GM12878 (cell line): ENCODE results near the gene SV2B. TPM values are rescaled to one million over a fixed set of nuclear protein-coding genes. Genes with fewer than 3 reads are reported as not detected.

ENCODE experiments used
- ATAC-seq: fragments of 200-7000 bp; cut with Tn5 transposase; 3 replicates; pipeline ENCODE4 v1.9.1; 2020; ENCODE audit warnings: mild to moderate bottlenecking, moderate library complexity
- BruUV-seq: library from RNA; stranded (reverse); fragments of 400-500 nt; replicated peaks from 2 replicates; lab custom pipeline; 2021; lab: Mats Ljungman, UMichigan
- CTCF ChIA-PET: fragments of 300-600 bp; sonication (Branson Sonifier 250); formaldehyde crosslinking; extraction: SDS; loops from one replicate; lab custom pipeline; 2021; ENCODE audit warnings: inconsistent platforms; lab: Yijun Ruan, JAX
- POLR2A ChIA-PET: fragments of 350-600 bp; formaldehyde crosslinking; extraction: SDS; loops from one replicate; lab custom pipeline; 2021; ENCODE audit warnings: inconsistent platforms; lab: Charles Lee
- RAD21 ChIA-PET: fragments of 300-600 bp; sonication (Branson Sonifier 250); formaldehyde crosslinking; loops from one replicate; lab custom pipeline; 2023; ENCODE audit warnings: antibody characterized with exemption; ENCODE audit not compliant: unreplicated experiment; lab: Charles Lee
- SMC1A ChIA-PET: fragments of 300-600 bp; sonication (Branson Sonifier 250); formaldehyde crosslinking; loops from one replicate; lab custom pipeline; 2023; ENCODE audit not compliant: unreplicated experiment, uncharacterized antibody; lab: Charles Lee
- DNase-seq: peaks from one replicate; pipeline ENCODE4 v3.0.0-alpha.2; 2011; ENCODE audit warnings: low read depth, low spot score
- FAIRE-seq: peaks from 3 replicates; lab custom pipeline; 2011; peaks lifted over from hg19 to GRCh38; lab: Jason Lieb, UNC
- H2AFZ ChIP-seq: 2 replicates; pipeline ENCODE4 v1.6.0; 2011; ENCODE audit warnings: low read depth, low read length, control low read depth; ENCODE audit not compliant: control insufficient read depth
- H3K27ac ChIP-seq: 2 replicates; pipeline ENCODE4 v1.5.1; 2011; ENCODE audit warnings: control low read depth; ENCODE audit not compliant: control insufficient read depth, insufficient read depth
- H3K27me3 ChIP-seq, 2 experiments: replicated peaks in 1 of 2; 2 replicates each; pipeline versions ENCODE4 v1.6.0 to v1.6.1; 2011; ENCODE audit warnings: low read length in 1 of 2; ENCODE audit not compliant: control insufficient read depth in 2 of 2, insufficient read depth in 2 of 2
- H3K36me3 ChIP-seq, 2 experiments: 2 replicates each; pipeline ENCODE4 v1.5.1; 2011; ENCODE audit warnings: low read length in 1 of 2; ENCODE audit not compliant: control insufficient read depth in 2 of 2, insufficient read depth in 2 of 2
- H3K4me1 ChIP-seq: 2 replicates; pipeline ENCODE4 v1.6.1; 2011; ENCODE audit warnings: mild to moderate bottlenecking, low read length, moderate library complexity, mixed read lengths; ENCODE audit not compliant: control insufficient read depth, insufficient read depth
- H3K4me2 ChIP-seq: 2 replicates; pipeline ENCODE4 v1.6.0; 2011; ENCODE audit warnings: control low read depth; ENCODE audit not compliant: control insufficient read depth, insufficient read depth
- H3K4me3 ChIP-seq: fragments of 200-600 bp; sonication (generic); 2 replicates; pipeline ENCODE4 v1.5.1; 2016
- H3K79me2 ChIP-seq: 2 replicates; pipeline ENCODE4 v1.6.0; 2011; ENCODE audit warnings: low read length; ENCODE audit not compliant: control insufficient read depth, insufficient read depth
- H3K9ac ChIP-seq: 2 replicates; pipeline ENCODE4 v1.8.0; 2011; ENCODE audit warnings: low read length, control low read depth, mixed read lengths; ENCODE audit not compliant: control insufficient read depth, insufficient read depth
- H3K9me3 ChIP-seq: replicated peaks from 3 replicates; pipeline ENCODE4 v1.5.1; 2011; ENCODE audit warnings: mild to moderate bottlenecking, low read length; ENCODE audit not compliant: control insufficient read depth, insufficient read depth
- H4K20me1 ChIP-seq: 2 replicates; pipeline ENCODE4 v1.6.0; 2011; ENCODE audit not compliant: control insufficient read depth, insufficient read depth
- BCL3 ChIP-seq: IDR thresholded peaks from 2 replicates; pipeline ENCODE4 v1.6.1; 2011; ENCODE audit warnings: borderline replicate concordance, low read depth, mild to moderate bottlenecking, moderate library complexity, low read length; ENCODE audit not compliant: insufficient read depth, poor library complexity, severe bottlenecking
- CREM ChIP-seq: IDR thresholded peaks from 2 replicates; pipeline ENCODE4 v1.6.1; 2014; ENCODE audit warnings: antibody characterized with exemption, low read depth
- ESRRA ChIP-seq: IDR thresholded peaks from 2 replicates; pipeline ENCODE4 v1.6.1; 2012; ENCODE audit warnings: mild to moderate bottlenecking, low read length, improper control_type of control experiment
- EZH2 ChIP-seq: IDR thresholded peaks from 2 replicates; pipeline ENCODE4 v1.6.1; 2012; ENCODE audit warnings: low read depth, mild to moderate bottlenecking, control low read depth, inconsistent platforms, low read length, borderline replicate concordance; ENCODE audit not compliant: control insufficient read depth
- KLF5 ChIP-seq: fragments of 450-650 bp; IDR thresholded peaks from 2 replicates; pipeline ENCODE4 v1.6.1; 2014; ENCODE audit warnings: mild to moderate bottlenecking; ENCODE audit not compliant: partially characterized antibody
- NFXL1 ChIP-seq: fragments of 450-650 bp; IDR thresholded peaks from 2 replicates; pipeline ENCODE4 v1.6.1; 2017; ENCODE audit warnings: antibody characterized with exemption, mild to moderate bottlenecking, borderline replicate concordance
- NR2C2 ChIP-seq: IDR thresholded peaks from 2 replicates; pipeline ENCODE4 v1.6.1; 2011; ENCODE audit warnings: borderline replicate concordance, low read depth; ENCODE audit not compliant: control insufficient read depth, insufficient read length
- TCF12 ChIP-seq: IDR thresholded peaks from 2 replicates; pipeline ENCODE4 v1.6.1; 2011; ENCODE audit warnings: low read depth, mild to moderate bottlenecking, low read length
- ZBED1 ChIP-seq: IDR thresholded peaks from 2 replicates; pipeline ENCODE4 v1.6.1; 2016; ENCODE audit warnings: borderline replicate concordance
- ZNF687 ChIP-seq: fragments of 450-650 bp; IDR thresholded peaks from 2 replicates; pipeline ENCODE4 v1.6.1; 2017; ENCODE audit warnings: mild to moderate bottlenecking, moderate library complexity
- whole genome bisulfite sequencing: methylation state at CpG from one replicate; pipeline ENCODE4 v1.1.6; 2016; ENCODE audit warnings: low lambda C conversion rate; ENCODE audit not compliant: insufficient replicate concordance, insufficient coverage; ENCODE audit errors: missing lambda C conversion rate; 5-methylcytosine and 5-hydroxymethylcytosine counted together
- in situ Hi-C: fragments of 300-500 bp; cut with MboI; formaldehyde crosslinking; loops from 9 replicates; pipeline ENCODE4 v1.14.3; 2018; ENCODE audit warnings: mixed read lengths
- intact Hi-C: fragments of 100-400 bp; cut with micrococcal nuclease; formaldehyde crosslinking; loops from one replicate; pipeline ENCODE4 v1.14.2; 2022; ENCODE audit not compliant: unreplicated experiment
- polyA plus RNA-seq, 11 experiments: library from polyadenylated mRNA; depleted of rRNA in 4 of 11; unstranded in 6 of 11; stranded (reverse) in 5 of 11; fragments of >200 nt; fragmentation: Nextera tagmentation in 4 of 11; fragmentation: Illumina TruSeq in 1 of 11; extraction: Ambion mirVana in 4 of 11; extraction: Trizol in 1 of 11; gene quantifications; 1 replicate in 1 of 11; 2 replicates in 10 of 11; pipeline versions ENCODE4 v1.2.1 to v1.2.3, GENCODE V29; 2011 to 2016; ENCODE audit warnings: inconsistent platforms in 2 of 11, missing spikeins in 2 of 11, low read depth in 1 of 11
- total RNA-seq, 4 experiments: library from RNA; depleted of rRNA in 3 of 4; stranded (reverse); fragments of >200 nt in 3 of 4; fragmentation: Illumina TruSeq in 1 of 4; extraction: Trizol in 1 of 4; gene quantifications; 2 replicates each; pipeline versions ENCODE4 v1.2.1 to v1.2.3, GENCODE V29; 2013 to 2021
- TF ChIP-seq, protein P1 (sequence below): fragments of 450-650 bp; IDR thresholded peaks from 2 replicates; pipeline ENCODE4 v1.6.1; 2017; ENCODE audit warnings: mild to moderate bottlenecking

Gene SV2B
- total and polyA plus RNA-seq, 10 of the 15 experiments (the other 5 are each of a cell fraction or from before 2014, with no cell fraction given) = 0.03 to 1.7 (median 1.3) TPM

DNA sequence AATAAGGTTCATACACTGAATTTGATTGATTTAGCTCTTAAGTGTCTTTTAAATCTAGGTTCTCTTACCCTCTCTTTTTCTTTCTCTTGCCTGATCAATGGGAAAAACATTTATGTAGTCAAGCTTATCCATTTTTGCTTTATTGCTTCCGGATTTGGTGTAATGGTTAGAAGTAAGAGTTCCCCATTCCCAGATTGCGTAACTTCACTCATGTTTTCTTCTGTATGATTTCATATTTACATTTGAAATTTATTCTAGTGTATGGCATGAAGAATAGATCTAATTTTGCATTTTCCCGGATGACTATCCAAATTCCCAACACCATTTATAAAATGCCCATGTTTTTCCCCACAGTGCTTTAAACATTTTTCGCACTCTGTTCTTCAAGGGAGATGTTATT, 27.9 kb upstream of the SV2B start:
- H3K36me3 ChIP-seq = no peaks in the 10 kb centered on the region
- no peak overlapping the region for H3K27ac ChIP-seq
- intact Hi-C loops = no loop called here
- RAD21 ChIA-PET = no interaction called here
- no peaks in the 10 kb centered on the region for H3K4me1 ChIP-seq
- no peak overlapping the region for H3K4me3 ChIP-seq
- WGBS = 51% methylated on average over 4 of the region's 4 CpGs
- no peak overlapping the region for H3K9ac ChIP-seq
- ATAC-seq (no peak), DNase-seq (no peak), FAIRE-seq (no peak)
- no TSS peak for BruUV-seq
- CTCF ChIA-PET = interaction anchor here (0.6 to 1.8 kb wide), 2 partner anchors 11 to 175 kb away, joined by 3 to 5 read pairs; no protein-coding TSS in a partner anchor
- H3K9me3 ChIP-seq = no peaks in the 10 kb centered on the region
- no peaks in the 10 kb centered on the region for H3K79me2 ChIP-seq
- SMC1A ChIA-PET = no interaction called here
- no peaks in the 10 kb centered on the region; a peak in 1 of 4 replicates for H3K27me3 ChIP-seq
- no peak overlapping the region for H3K4me2 ChIP-seq
- no peak overlapping the region for H2AFZ ChIP-seq
- H4K20me1 ChIP-seq = no peaks in the 10 kb centered on the region
- POLR2A ChIA-PET = no interaction called here
- in situ Hi-C loops = no loop called here
- TF ChIP-seq, protein P1, sequence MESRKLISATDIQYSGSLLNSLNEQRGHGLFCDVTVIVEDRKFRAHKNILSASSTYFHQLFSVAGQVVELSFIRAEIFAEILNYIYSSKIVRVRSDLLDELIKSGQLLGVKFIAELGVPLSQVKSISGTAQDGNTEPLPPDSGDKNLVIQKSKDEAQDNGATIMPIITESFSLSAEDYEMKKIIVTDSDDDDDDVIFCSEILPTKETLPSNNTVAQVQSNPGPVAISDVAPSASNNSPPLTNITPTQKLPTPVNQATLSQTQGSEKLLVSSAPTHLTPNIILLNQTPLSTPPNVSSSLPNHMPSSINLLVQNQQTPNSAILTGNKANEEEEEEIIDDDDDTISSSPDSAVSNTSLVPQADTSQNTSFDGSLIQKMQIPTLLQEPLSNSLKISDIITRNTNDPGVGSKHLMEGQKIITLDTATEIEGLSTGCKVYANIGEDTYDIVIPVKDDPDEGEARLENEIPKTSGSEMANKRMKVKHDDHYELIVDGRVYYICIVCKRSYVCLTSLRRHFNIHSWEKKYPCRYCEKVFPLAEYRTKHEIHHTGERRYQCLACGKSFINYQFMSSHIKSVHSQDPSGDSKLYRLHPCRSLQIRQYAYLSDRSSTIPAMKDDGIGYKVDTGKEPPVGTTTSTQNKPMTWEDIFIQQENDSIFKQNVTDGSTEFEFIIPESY = no peak
- TF ChIP-seq CREM (no peak), ESRRA (no peak), BCL3 (no peak), TCF12 (no peak), NFXL1 (no peak), ZBED1 (no peak), EZH2 (no peak), ZNF687 (no peak), KLF5 (no peak), NR2C2 (no peak)
